Large intestine (tissue), 3 donors: ENCODE data around the gene RUBCNL. TPM values are rescaled to one million over a fixed set of nuclear protein-coding genes. Genes with fewer than 3 reads are reported as not detected.

Source experiments
- DNase-seq, 2 donors: peaks; one replicate each; pipeline versions ENCODE4 v3.0.0 to v3.0.0-alpha.2; 2013
- H3K27ac ChIP-seq: one replicate; pipeline ENCODE4 v1.5.1; 2013; ENCODE audit warnings: low read length
- H3K27me3 ChIP-seq: 2 replicates; pipeline ENCODE4 v1.6.1; 2013; ENCODE audit warnings: low read length; ENCODE audit not compliant: control insufficient read depth, insufficient read depth
- H3K36me3 ChIP-seq: 2 replicates; pipeline ENCODE4 v1.6.1; 2013; ENCODE audit warnings: low read length; ENCODE audit not compliant: control insufficient read depth, insufficient read depth
- H3K4me1 ChIP-seq: one replicate; pipeline ENCODE4 v1.6.1; 2013; ENCODE audit warnings: low read length; ENCODE audit not compliant: control insufficient read depth, insufficient read depth
- H3K4me3 ChIP-seq: one replicate; pipeline ENCODE4 v1.5.1; 2013; ENCODE audit warnings: low read length
- H3K9me3 ChIP-seq: one replicate; pipeline ENCODE4 v1.6.1; 2013; ENCODE audit warnings: mild to moderate bottlenecking, low read depth, low read length, moderate library complexity; ENCODE audit not compliant: control insufficient read depth
- WGBS: methylation state at CpG from one replicate; pipeline ENCODE4 v1.1.5; 2013; ENCODE audit warnings: low lambda C conversion rate; ENCODE audit not compliant: insufficient coverage; 5-methylcytosine and 5-hydroxymethylcytosine counted together
- polyA plus RNA-seq: library from polyadenylated mRNA; unstranded; fragments of 120-200 nt; gene quantifications from one replicate; pipeline ENCODE4 v1.2.1, GENCODE V29; 2013

The RUBCNL gene
- polyA plus RNA-seq, 1 donor: 3.7 TPM

DNA sequence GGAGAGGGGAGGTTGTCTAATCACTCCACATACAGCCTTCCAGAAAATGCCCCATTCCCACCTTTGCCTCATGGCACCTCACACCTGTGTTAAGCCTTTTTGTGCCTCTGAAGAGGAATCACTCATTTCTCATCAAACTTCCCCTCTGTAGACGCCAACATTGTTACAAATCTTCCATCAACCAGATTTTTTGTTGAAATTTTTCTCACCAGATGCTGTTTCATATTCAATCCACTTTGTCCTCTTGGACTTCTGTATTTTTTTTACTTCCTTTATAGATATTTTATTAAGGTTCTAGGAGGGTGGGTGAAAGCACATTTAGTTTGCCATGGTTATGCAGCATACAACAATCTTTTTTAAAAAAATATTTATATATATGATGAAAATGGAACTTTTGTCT, 74.0 kb downstream of the RUBCNL start:
- no peak overlapping the region for H3K27ac ChIP-seq
- DNase-seq: no peak
- H3K27me3 ChIP-seq: no peaks in the 10 kb centered on the region
- no peak overlapping the region for H3K4me3 ChIP-seq
- H3K4me1 ChIP-seq: no peaks in the 10 kb centered on the region
- 87% methylated on average over 1 of the region's 1 CpG for WGBS
- H3K9me3 ChIP-seq: no peaks in the 10 kb centered on the region
- no peaks in the 10 kb centered on the region for H3K36me3 ChIP-seq

DNA sequence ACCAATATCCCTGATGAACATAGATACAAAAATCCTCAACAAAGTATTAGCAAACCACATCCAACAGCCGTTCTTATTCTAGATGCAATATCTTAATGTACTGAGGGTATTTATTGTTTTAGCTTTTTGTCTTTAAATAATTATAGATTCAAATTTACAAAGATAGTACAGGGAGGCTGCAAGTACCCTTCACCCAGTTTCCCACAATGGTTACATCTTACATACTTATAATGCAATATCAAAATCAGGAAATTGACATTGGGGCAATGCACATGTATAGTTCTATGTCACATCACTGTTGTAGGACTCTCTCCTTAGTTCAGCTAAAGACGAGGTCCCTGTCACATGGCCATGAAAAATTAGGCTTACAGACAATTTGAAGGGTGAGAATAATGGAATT, 75.8 kb downstream of the RUBCNL start:
- H3K4me3 ChIP-seq: no peak overlapping the region

DNA sequence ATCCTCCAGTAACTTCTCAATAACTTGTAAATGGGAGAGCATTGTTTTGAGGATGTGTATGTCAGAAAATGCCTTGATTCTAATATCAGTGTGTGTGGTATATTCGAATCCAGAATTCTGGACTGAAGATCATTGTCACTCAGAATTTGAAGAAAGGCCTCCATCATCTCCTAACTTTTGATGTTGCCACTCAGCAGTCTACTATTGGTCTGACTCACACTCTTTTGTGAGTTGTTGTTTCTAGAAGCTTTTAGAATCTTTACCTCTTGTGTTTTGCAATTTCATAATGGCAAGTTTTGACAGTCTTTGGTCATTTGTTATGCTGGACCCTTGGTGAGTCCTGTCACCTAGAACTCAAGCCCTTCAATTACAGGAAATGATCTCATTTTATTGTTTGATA, 77.0 kb downstream of the RUBCNL start:
- no CpG with 5 or more reads among the region's 1 CpG for WGBS
- no peaks in the 10 kb centered on the region for H3K4me1 ChIP-seq
- no peak for DNase-seq
- H3K27me3 ChIP-seq: no peaks in the 10 kb centered on the region
- no peaks in the 10 kb centered on the region for H3K36me3 ChIP-seq
- H3K27ac ChIP-seq: no peak overlapping the region
- no peak overlapping the region for H3K4me3 ChIP-seq
- H3K9me3 ChIP-seq: no peaks in the 10 kb centered on the region

More for the DNA sequence above, 75.8 kb downstream of the RUBCNL start:
- WGBS: no CpG with 5 or more reads among the region's 2 CpGs
- H3K27me3 ChIP-seq: no peaks in the 10 kb centered on the region
- no peak overlapping the region for H3K27ac ChIP-seq
- H3K36me3 ChIP-seq: no peaks in the 10 kb centered on the region
- DNase-seq: no peak
- no peaks in the 10 kb centered on the region for H3K4me1 ChIP-seq
- H3K9me3 ChIP-seq: no peaks in the 10 kb centered on the region

DNA sequence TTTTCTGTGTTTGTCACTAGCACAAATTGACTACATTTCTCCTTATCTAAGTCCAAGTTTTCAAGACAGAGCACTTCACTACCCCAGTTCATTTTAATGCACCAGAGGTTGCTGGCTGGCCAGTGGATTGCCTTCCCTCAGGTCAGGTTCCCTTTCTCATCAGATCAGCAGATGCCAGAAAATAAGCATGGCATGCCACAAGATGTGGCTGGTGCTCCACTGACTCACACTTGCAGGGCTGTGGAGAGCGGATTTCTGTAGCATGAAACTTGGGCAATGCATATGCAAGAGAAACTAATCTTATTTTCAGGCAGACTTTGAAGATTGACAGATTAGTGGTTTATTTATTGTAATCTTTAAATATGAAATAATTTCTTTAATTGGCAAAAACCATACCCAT, 79.5 kb downstream of the RUBCNL start:
- H3K9me3 ChIP-seq: no peaks in the 10 kb centered on the region
- H3K27me3 ChIP-seq: no peaks in the 10 kb centered on the region
- no peak overlapping the region for H3K27ac ChIP-seq
- 100% methylated on average over 1 of the region's 1 CpG for WGBS
- no peaks in the 10 kb centered on the region for H3K36me3 ChIP-seq
- no peak overlapping the region for H3K4me3 ChIP-seq
- H3K4me1 ChIP-seq: no peaks in the 10 kb centered on the region
- DNase-seq: no peak

DNA sequence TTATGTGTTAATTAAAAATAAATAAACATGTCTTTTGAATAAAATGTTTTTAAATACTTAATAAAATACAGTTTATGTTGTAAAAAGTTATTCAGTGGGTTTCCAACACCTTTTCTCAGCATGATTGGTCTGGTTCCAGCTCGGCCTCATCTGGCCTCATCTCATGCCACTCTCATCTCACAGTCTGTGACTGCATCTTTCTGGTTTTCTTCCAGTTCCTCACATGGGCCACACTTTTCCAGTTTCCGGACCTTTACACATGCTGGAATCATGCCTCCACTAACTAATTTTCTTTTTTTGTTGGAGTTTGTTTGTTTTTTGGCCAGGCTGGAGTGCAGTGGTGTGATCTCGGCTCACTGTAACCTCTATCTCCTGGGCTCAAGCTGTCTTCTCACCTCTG, 82.5 kb downstream of the RUBCNL start:
- Histone ChIP-seq H3K27me3 (no peaks in the 10 kb centered on the region), H3K9me3 (no peaks in the 10 kb centered on the region), H3K4me1 (no peaks in the 10 kb centered on the region), H3K36me3 (no peaks in the 10 kb centered on the region), H3K4me3 (no peak overlapping the region), H3K27ac (no peak overlapping the region)
- WGBS: no CpG with 5 or more reads among the region's 3 CpGs
- no peak for DNase-seq

DNA sequence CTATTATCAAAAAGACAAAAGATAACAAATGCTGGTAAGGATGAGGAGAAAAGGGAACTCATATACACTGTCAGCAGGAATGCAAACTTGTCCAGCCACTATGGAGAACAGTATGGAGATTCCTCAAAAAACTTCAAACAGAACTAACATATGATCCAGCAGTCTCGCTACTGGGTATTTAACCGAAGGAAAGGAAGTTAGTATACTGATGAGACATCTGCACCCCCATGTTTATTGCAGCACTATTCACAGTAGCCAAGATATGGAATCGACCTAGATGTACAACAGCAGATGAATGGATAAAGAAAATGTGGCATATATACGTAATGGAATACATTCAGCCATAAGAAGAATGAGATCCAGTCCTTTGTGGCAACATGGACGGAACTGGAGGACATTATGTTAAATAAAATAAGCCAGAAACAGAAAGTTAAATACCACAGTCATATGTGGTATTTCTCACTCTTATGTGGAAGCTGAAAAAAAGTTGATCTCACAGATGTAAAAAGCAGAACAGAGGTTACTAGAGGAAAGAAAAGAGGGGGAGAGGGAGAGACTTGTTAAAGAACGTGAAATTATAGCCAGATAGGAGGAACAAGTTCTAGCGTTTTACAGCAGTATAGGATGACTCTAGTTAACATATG, 83.2 kb downstream of the RUBCNL start:
- no peaks in the 10 kb centered on the region for H3K36me3 ChIP-seq
- H3K9me3 ChIP-seq: no peaks in the 10 kb centered on the region
- 84% methylated on average over 4 of the region's 7 CpGs for WGBS
- no peaks in the 10 kb centered on the region for H3K27me3 ChIP-seq
- no peak for DNase-seq
- H3K4me3 ChIP-seq: no peak overlapping the region
- no peaks in the 10 kb centered on the region for H3K4me1 ChIP-seq
- H3K27ac ChIP-seq: no peak overlapping the region

DNA sequence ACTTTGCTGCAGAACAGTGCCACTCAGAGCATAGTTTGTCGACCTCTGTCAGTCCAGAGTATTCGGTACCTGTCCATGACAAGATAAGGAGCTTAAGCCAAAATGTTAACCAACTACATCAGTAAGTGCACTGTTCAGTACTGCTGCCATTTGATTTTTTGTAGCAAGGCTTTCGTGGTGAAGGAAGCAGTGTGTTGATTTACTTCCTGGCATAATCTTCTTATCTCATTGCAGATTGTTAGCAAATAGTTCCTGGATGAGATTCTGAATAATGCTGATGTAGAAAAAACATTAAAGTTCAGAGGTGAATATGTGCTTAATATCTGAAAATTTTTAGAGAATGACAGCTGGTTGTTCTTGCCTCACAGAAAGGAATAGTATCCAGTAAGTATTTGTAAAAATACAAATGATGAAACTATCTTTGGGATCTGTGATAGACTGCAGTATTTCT, 89.7 kb downstream of the RUBCNL start:
- no peak for DNase-seq
- Histone ChIP-seq H3K27ac (no peak overlapping the region), H3K9me3 (no peaks in the 10 kb centered on the region), H3K36me3 (no peaks in the 10 kb centered on the region), H3K4me3 (no peak overlapping the region), H3K27me3 (no peaks in the 10 kb centered on the region), H3K4me1 (no peaks in the 10 kb centered on the region)
- no CpG with 5 or more reads among the region's 3 CpGs for WGBS

DNA sequence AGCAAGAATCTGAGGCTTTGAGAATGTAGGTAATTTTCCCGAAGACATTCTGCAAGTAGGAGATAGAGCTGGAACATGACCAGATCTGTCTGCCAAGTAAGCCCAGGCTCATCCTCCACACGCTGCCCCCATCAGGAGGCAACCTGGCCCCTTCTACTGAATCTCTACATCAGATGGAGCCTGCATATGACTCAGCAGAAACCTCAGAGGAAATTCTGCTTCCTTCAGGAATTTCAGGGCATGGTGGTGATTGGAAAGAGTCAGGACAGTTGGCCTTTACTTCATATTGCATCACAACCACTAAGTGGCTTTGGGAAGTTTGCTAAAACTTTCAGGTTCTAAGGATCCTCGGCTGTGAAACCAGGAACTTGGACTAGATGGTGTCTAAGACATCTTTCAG, 90.1 kb downstream of the RUBCNL start:
- Histone ChIP-seq H3K4me1 (no peaks in the 10 kb centered on the region), H3K4me3 (no peak overlapping the region), H3K36me3 (no peaks in the 10 kb centered on the region), H3K27me3 (no peaks in the 10 kb centered on the region), H3K27ac (no peak overlapping the region), H3K9me3 (no peaks in the 10 kb centered on the region)
- no peak for DNase-seq
- WGBS: no CpG with 5 or more reads among the region's 3 CpGs

DNA sequence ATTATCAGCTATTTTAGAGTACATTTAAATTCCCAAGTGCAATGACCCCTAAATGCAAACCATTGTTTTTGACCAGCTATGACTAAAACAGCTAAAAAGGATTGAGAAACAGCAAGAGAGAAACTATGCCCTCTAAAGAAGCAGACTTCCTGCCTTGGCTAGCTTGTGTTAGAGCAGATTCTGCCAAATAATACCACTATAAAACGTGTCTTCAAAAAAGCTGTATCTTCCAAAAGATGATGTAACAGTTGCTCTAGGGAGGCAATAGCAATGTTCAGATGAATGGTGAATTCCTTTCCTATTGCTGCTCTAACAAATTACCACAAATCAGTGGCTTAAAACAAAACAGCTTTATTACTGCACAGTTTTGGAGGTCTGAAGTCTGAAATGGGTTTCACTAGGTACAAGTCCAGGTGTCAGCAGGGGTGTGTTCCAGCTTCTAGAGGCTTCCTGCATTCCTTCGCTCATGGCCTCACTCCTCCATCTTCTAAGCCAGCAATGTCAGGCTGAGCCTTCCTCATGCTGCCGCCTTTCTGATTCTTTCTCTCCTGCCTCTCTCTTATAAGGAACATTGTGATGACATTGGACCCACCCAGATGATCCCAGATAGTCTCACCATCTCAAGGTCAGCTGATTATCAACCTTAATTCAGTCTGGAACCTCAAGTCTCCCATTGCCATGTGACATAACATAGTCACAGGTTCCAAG, 90.8 kb downstream of the RUBCNL start:
- no peak for DNase-seq
- Histone ChIP-seq H3K4me3 (no peak overlapping the region), H3K27ac (no peak overlapping the region), H3K36me3 (no peaks in the 10 kb centered on the region), H3K27me3 (no peaks in the 10 kb centered on the region), H3K4me1 (no peaks in the 10 kb centered on the region), H3K9me3 (no peaks in the 10 kb centered on the region)
- 100% methylated on average over 1 of the region's 3 CpGs for WGBS

DNA sequence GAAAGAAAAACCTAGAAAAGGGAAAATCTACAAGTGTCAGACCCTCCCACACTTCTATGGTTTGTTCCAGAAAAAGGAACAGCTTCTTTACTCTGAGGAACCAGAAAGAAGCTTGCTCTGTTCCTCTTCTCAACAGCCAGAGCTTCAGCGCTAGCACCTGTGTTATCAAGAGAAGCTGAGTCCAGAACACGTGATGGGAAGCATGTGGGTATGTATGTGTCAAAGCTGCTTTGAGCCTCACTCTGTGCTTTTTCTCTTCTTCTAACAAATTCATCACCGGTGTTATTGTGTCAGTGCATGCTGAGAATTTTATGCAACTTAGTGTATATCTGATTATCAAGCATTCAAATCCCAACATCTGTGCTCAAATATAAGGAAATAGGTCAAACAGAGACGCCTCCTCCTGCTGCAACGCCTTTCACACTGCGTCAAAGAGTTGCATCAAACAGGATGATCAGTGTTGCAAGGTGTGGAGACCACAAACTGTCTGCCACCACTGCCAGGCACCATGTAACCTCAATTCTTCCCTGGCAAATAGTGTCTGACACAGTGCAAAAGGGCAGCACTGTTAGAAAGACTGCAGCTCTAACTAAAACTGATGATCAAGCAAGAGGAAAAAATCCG, 91.4 kb downstream of the RUBCNL start:
- no peaks in the 10 kb centered on the region for H3K9me3 ChIP-seq
- no CpG with 5 or more reads among the region's 7 CpGs for WGBS
- H3K27me3 ChIP-seq: peaks cover 2% of the 10 kb centered on the region
- no peak overlapping the region for H3K4me3 ChIP-seq
- no peak for DNase-seq
- no peak overlapping the region for H3K27ac ChIP-seq
- no peaks in the 10 kb centered on the region for H3K4me1 ChIP-seq
- no peaks in the 10 kb centered on the region for H3K36me3 ChIP-seq
